ENCODE data around the gene OPCML. TPM values are rescaled to one million over a fixed set of nuclear protein-coding genes. Genes with fewer than 3 reads are reported as not detected.

The OPCML gene
- total and polyA plus RNA-seq, 2 donors (not counting 1 experiment from before 2014, with no cell fraction given), result not detected

GRCh38 chr11:133214646-133215045 is 317.7 kb downstream of the OPCML start:
- no peaks in the 10 kb centered on the region for H3K79me2 ChIP-seq (ENCODE audit: control insufficient read depth, insufficient read depth, low read length)
- no peak overlapping the region for H3K27ac ChIP-seq (ENCODE audit: low read length in 2 of 2)
- intact Hi-C loops (cut with micrococcal nuclease), result no loop called here
- H2AFZ ChIP-seq (ENCODE audit: insufficient read depth, low read depth, low read length, poor library complexity, severe bottlenecking), result no peak overlapping the region
- TF ChIP-seq EZH2 (IDR thresholded peaks at IDR 0.05; ENCODE audit: borderline replicate concordance, insufficient read depth, low read depth, low read length, poor library complexity, severe bottlenecking), result no peak
- H3K4me1 Mint-ChIP-seq, result no peaks in the 10 kb centered on the region
- no peaks in the 10 kb centered on the region for H3K36me3 ChIP-seq (replicated peaks in 1 of 2; ENCODE audit: control extremely low read depth in 1 of 2, control insufficient read depth in 1 of 2, extremely low read depth in 1 of 2, insufficient read depth in 2 of 2, low read length in 1 of 2)
- H3K9ac ChIP-seq (ENCODE audit: low read length), result no peak overlapping the region
- no peak for DNase-seq
- 84% methylated on average over 3 of the region's 4 CpGs for WGBS (ENCODE audit: insufficient coverage)
- no peaks in the 10 kb centered on the region for H3K9me3 Mint-ChIP-seq (ENCODE audit: insufficient read depth)
- H3K27me3 ChIP-seq (replicated peaks in 1 of 4; ENCODE audit: control extremely low read depth in 1 of 4, control insufficient read depth in 3 of 4, insufficient read depth in 4 of 4, low read length in 3 of 4), result no peaks in the 10 kb centered on the region
- peaks cover 6% of the 10 kb centered on the region for H3K27me3 Mint-ChIP-seq
- H3K4me2 ChIP-seq (replicated peaks; ENCODE audit: low read depth, low read length, poor library complexity, severe bottlenecking), result no peak overlapping the region
- H3K9me3 ChIP-seq (ENCODE audit: control extremely low read depth in 1 of 3, control insufficient read depth in 2 of 3, insufficient read depth in 1 of 3, low read length in 2 of 3), result peaks cover 0 to 3% (median 0%) of the 10 kb centered on the region in 3 donors
- no peak overlapping the region for H3K4me3 ChIP-seq (ENCODE audit: control extremely low read depth in 1 of 5, extremely low read depth in 1 of 5, insufficient read depth in 1 of 5, low read depth in 2 of 5, low read length in 4 of 5)
- CTCF ChIA-PET, result no interaction called here
- H3K27ac Mint-ChIP-seq, result no peak overlapping the region
- POLR2A ChIA-PET, result no interaction called here
- no peak for ATAC-seq (ENCODE audit: low read depth)
- no peaks in the 10 kb centered on the region for H4K20me1 ChIP-seq (ENCODE audit: control insufficient read depth, insufficient read depth, low read length, poor library complexity, severe bottlenecking)
- H3K4me1 ChIP-seq (ENCODE audit: control insufficient read depth in 2 of 2, insufficient read depth in 2 of 2, low read length in 2 of 2), result no peaks in the 10 kb centered on the region
- no peak overlapping the region for H3K4me3 Mint-ChIP-seq

- Histone ChIP-seq H3K9ac (ENCODE audit: low read length) (no peak overlapping the region), H3K79me2 (ENCODE audit: control insufficient read depth, insufficient read depth, low read length) (no peaks in the 10 kb centered on the region), H3K4me3 (ENCODE audit: control extremely low read depth in 1 of 5, extremely low read depth in 1 of 5, insufficient read depth in 1 of 5, low read depth in 2 of 5, low read length in 4 of 5) (no peak overlapping the region), H3K27me3 (replicated peaks in 1 of 4; ENCODE audit: control extremely low read depth in 1 of 4, control insufficient read depth in 3 of 4, insufficient read depth in 4 of 4, low read length in 3 of 4) (no peaks in the 10 kb centered on the region), H3K36me3 (replicated peaks in 1 of 2; ENCODE audit: control extremely low read depth in 1 of 2, control insufficient read depth in 1 of 2, extremely low read depth in 1 of 2, insufficient read depth in 2 of 2, low read length in 1 of 2) (no peaks in the 10 kb centered on the region), H3K9me3 (ENCODE audit: control extremely low read depth in 1 of 3, control insufficient read depth in 2 of 3, insufficient read depth in 1 of 3, low read length in 2 of 3) (peaks cover 0 to 3% (median 0%) of the 10 kb centered on the region in 3 donors), H3K4me2 (replicated peaks; ENCODE audit: low read depth, low read length, poor library complexity, severe bottlenecking) (no peak overlapping the region), H3K4me1 (ENCODE audit: control insufficient read depth in 2 of 2, insufficient read depth in 2 of 2, low read length in 2 of 2) (no peaks in the 10 kb centered on the region), H2AFZ (ENCODE audit: insufficient read depth, low read depth, low read length, poor library complexity, severe bottlenecking) (no peak overlapping the region), H3K27ac (ENCODE audit: low read length in 2 of 2) (no peak overlapping the region), H4K20me1 (ENCODE audit: control insufficient read depth, insufficient read depth, low read length, poor library complexity, severe bottlenecking) (no peaks in the 10 kb centered on the region)
- Mint-ChIP-seq H3K4me3 (no peak overlapping the region), H3K4me1 (no peaks in the 10 kb centered on the region), H3K27me3 (peaks cover 3% of the 10 kb centered on the region), H3K9me3 (ENCODE audit: insufficient read depth) (peaks cover 2% of the 10 kb centered on the region), H3K27ac (no peak overlapping the region)
- intact Hi-C loops (cut with micrococcal nuclease), result no loop called here
- DNase-seq (no peak), ATAC-seq (ENCODE audit: low read depth) (no peak)
- TF ChIP-seq CTCF (IDR thresholded peaks at IDR 0.05), result no peak
- CTCF ChIA-PET, result no interaction called here
- WGBS (ENCODE audit: insufficient coverage), result 81% methylated on average over 8 of the region's 8 CpGs
- POLR2A ChIA-PET, result no interaction called here
These were observed 320.1 kb downstream of the OPCML start for GRCh38 chr11:133212201-133212600.
